ENCODE measurements around the gene VCPKMT.

Gene VCPKMT

GRCh38 chr14:50116966-50117365, 594 bp upstream of the VCPKMT start:
- H3K4me3 ChIP-seq (ENCODE audit: insufficient read depth, low read length, poor library complexity, severe bottlenecking), result peak overlapping the region; percentile 43
- H3K9me3 ChIP-seq (ENCODE audit: insufficient read depth, low read length), result no peaks in the 10 kb centered on the region
- TF ChIP-seq, protein P1, sequence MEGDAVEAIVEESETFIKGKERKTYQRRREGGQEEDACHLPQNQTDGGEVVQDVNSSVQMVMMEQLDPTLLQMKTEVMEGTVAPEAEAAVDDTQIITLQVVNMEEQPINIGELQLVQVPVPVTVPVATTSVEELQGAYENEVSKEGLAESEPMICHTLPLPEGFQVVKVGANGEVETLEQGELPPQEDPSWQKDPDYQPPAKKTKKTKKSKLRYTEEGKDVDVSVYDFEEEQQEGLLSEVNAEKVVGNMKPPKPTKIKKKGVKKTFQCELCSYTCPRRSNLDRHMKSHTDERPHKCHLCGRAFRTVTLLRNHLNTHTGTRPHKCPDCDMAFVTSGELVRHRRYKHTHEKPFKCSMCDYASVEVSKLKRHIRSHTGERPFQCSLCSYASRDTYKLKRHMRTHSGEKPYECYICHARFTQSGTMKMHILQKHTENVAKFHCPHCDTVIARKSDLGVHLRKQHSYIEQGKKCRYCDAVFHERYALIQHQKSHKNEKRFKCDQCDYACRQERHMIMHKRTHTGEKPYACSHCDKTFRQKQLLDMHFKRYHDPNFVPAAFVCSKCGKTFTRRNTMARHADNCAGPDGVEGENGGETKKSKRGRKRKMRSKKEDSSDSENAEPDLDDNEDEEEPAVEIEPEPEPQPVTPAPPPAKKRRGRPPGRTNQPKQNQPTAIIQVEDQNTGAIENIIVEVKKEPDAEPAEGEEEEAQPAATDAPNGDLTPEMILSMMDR (IDR thresholded peaks at IDR 0.05; ENCODE audit: insufficient read depth, low read length, poor library complexity, severe bottlenecking), result no peak
- TF ChIP-seq EZH2phosphoT487 (conservative IDR thresholded peaks at IDR 0.05; ENCODE audit: low read length), result no peak
- peaks cover 39% of the 10 kb centered on the region for H3K79me2 ChIP-seq (ENCODE audit: insufficient read depth, low read length)
- H3K9me2 ChIP-seq (replicated peaks; ENCODE audit: insufficient read depth, low read length), result no peaks in the 10 kb centered on the region
- peaks cover 22% of the 10 kb centered on the region for H3K36me3 ChIP-seq (ENCODE audit: low read length)
- peak overlapping the region; percentile 86 for H3K27ac ChIP-seq (ENCODE audit: low read depth, low read length)
- H3F3A ChIP-seq (ENCODE audit: insufficient read depth), result peaks cover 51% of the 10 kb centered on the region
- peak overlapping the region; percentile 89 for H3K4me2 ChIP-seq (ENCODE audit: low read depth, low read length, poor library complexity, severe bottlenecking)
- peak overlapping the region; percentile 71 for H3K9ac ChIP-seq (ENCODE audit: low read length)
- peak overlapping the region; percentile 35 for H2AFZ ChIP-seq (ENCODE audit: low read depth, low read length, severe bottlenecking)
- no peaks in the 10 kb centered on the region for H4K20me1 ChIP-seq (ENCODE audit: low read depth, low read length)
- H3K27me3 ChIP-seq (ENCODE audit: low read length), result no peaks in the 10 kb centered on the region

- no peaks in the 10 kb centered on the region for H3K9me2 ChIP-seq (replicated peaks; ENCODE audit: insufficient read depth, low read length)
- H2AFZ ChIP-seq (ENCODE audit: low read depth, low read length, severe bottlenecking), result no peak overlapping the region
- no peaks in the 10 kb centered on the region for H4K20me1 ChIP-seq (ENCODE audit: low read depth, low read length)
- peak overlapping the region; percentile 71 for H3K9ac ChIP-seq (ENCODE audit: low read length)
- peaks cover 56% of the 10 kb centered on the region for H3K79me2 ChIP-seq (ENCODE audit: insufficient read depth, low read length)
- H3K9me3 ChIP-seq (ENCODE audit: insufficient read depth, low read length), result no peaks in the 10 kb centered on the region
- H3K4me2 ChIP-seq (ENCODE audit: low read depth, low read length, poor library complexity, severe bottlenecking), result peak overlapping the region; percentile 94
- peaks cover 69% of the 10 kb centered on the region for H3F3A ChIP-seq (ENCODE audit: insufficient read depth)
- H3K27me3 ChIP-seq (ENCODE audit: low read length), result no peaks in the 10 kb centered on the region
- H3K27ac ChIP-seq (ENCODE audit: low read depth, low read length), result peak overlapping the region; percentile 89
- no peak for TF ChIP-seq EZH2phosphoT487 (conservative IDR thresholded peaks at IDR 0.05; ENCODE audit: low read length)
- TF ChIP-seq, protein P1 (IDR thresholded peaks at IDR 0.05; ENCODE audit: insufficient read depth, low read length, poor library complexity, severe bottlenecking), result no peak
- peaks cover 49% of the 10 kb centered on the region for H3K36me3 ChIP-seq (ENCODE audit: low read length)
- peak overlapping the region; percentile 88 for H3K4me3 ChIP-seq (ENCODE audit: insufficient read depth, low read length, poor library complexity, severe bottlenecking)
Measured at GRCh38 chr14:50113381-50114035, 2.9 kb downstream of the VCPKMT start.

DNA sequence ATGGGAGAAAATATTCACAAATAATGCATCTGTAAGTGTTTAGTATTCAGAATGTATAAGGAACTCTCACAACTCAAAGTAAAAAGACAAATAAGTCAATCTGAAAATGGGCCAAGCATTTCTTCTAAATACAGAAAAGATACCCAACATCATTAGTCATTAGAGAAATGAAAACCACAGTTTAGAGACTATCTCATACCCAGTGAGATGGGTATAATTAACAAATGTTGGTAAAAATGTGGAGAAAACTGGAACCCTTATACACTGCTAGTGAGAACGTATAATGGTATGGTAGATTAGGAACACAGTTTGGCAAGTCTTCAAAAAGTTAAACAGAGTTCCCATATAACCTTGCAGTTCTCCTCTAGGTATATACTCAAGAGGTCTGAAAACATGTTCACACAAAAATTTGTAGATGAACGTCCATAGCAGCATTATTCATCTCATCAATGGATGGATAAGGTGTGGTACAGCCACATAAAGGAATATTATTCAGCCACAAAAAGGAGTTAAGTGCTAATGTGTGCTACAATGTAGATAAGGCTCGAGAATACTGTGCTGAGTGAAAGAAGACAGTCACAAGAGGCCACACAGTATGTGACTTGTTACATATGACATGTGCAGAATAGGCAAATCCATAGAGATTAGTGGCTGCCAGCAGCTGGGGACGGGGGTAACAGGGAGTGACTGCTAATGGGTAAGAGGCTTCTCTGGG, 5.9 kb downstream of the VCPKMT start:
- Histone ChIP-seq H2AFZ (ENCODE audit: low read depth, low read length, severe bottlenecking) (no peak overlapping the region), H3K9me3 (ENCODE audit: insufficient read depth, low read length) (no peaks in the 10 kb centered on the region), H3K9ac (ENCODE audit: low read length) (no peak overlapping the region), H3F3A (ENCODE audit: insufficient read depth) (peaks cover 63% of the 10 kb centered on the region), H3K9me2 (replicated peaks; ENCODE audit: insufficient read depth, low read length) (no peaks in the 10 kb centered on the region), H3K4me3 (ENCODE audit: insufficient read depth, low read length, poor library complexity, severe bottlenecking) (no peak overlapping the region), H3K27me3 (ENCODE audit: low read length) (no peaks in the 10 kb centered on the region), H3K27ac (ENCODE audit: low read depth, low read length) (no peak overlapping the region), H4K20me1 (ENCODE audit: low read depth, low read length) (no peaks in the 10 kb centered on the region), H3K4me2 (ENCODE audit: low read depth, low read length, poor library complexity, severe bottlenecking) (no peak overlapping the region), H3K36me3 (ENCODE audit: low read length) (peaks cover 48% of the 10 kb centered on the region), H3K79me2 (ENCODE audit: insufficient read depth, low read length) (peaks cover 48% of the 10 kb centered on the region)
- no peak for TF ChIP-seq EZH2phosphoT487 (conservative IDR thresholded peaks at IDR 0.05; ENCODE audit: low read length)
- TF ChIP-seq, protein P1 (IDR thresholded peaks at IDR 0.05; ENCODE audit: insufficient read depth, low read length, poor library complexity, severe bottlenecking), result no peak

Data from SU-DHL-6 (cell line).